Panc1 (cell line): Measurements from ENCODE around the gene COL1A1.

Experiments used
- CTCF ChIP-seq: fragments of 450-650 bp; IDR thresholded peaks from 2 replicates; pipeline ENCODE4 v1.5.1; 2017; ENCODE audit warnings: mild to moderate bottlenecking
- TF ChIP-seq, protein P1 (sequence below), 2 experiments: IDR thresholded peaks; 2 replicates each; pipeline ENCODE4 v1.6.1; 2011 to 2012; ENCODE audit warnings: low read depth in 2 of 2, control low read depth in 1 of 2, low read length in 1 of 2, mild to moderate bottlenecking in 1 of 2, moderate library complexity in 1 of 2; ENCODE audit not compliant: insufficient read depth in 1 of 2

DNA sequence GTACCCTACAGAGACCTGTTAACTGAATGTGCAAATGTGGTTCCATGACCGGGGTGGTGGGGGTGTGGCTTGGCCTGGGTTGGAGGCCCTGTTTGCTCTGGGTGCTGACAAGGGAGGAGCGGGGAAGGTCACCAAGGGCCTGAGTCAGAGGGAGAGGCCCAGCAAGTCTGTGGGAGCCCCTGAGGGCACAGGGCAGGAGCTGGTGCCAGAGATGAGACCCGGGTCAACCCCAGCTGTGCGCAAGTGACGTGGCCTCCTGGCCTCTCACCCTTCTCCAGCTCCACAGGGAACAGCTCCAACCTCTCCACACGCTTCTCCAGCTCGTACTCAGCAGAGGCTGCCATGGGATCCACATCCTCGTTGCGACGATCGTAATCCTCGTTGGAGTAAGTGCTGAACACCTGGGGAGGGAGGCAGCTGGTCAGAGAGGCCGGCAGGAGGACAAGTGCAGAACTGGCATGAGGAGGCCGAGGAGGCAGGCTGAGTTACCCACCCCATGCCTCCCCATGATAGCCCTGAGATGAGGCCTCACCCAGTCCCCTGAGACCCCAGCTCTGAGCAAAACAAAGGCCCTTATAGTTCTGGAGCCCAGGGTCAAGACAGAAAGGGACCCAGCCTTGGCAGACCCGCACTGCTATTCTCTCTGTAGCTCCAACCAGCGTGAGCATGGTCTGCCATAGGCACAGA is 56.4 kb downstream of the COL1A1 start:
- TF ChIP-seq, protein P1, sequence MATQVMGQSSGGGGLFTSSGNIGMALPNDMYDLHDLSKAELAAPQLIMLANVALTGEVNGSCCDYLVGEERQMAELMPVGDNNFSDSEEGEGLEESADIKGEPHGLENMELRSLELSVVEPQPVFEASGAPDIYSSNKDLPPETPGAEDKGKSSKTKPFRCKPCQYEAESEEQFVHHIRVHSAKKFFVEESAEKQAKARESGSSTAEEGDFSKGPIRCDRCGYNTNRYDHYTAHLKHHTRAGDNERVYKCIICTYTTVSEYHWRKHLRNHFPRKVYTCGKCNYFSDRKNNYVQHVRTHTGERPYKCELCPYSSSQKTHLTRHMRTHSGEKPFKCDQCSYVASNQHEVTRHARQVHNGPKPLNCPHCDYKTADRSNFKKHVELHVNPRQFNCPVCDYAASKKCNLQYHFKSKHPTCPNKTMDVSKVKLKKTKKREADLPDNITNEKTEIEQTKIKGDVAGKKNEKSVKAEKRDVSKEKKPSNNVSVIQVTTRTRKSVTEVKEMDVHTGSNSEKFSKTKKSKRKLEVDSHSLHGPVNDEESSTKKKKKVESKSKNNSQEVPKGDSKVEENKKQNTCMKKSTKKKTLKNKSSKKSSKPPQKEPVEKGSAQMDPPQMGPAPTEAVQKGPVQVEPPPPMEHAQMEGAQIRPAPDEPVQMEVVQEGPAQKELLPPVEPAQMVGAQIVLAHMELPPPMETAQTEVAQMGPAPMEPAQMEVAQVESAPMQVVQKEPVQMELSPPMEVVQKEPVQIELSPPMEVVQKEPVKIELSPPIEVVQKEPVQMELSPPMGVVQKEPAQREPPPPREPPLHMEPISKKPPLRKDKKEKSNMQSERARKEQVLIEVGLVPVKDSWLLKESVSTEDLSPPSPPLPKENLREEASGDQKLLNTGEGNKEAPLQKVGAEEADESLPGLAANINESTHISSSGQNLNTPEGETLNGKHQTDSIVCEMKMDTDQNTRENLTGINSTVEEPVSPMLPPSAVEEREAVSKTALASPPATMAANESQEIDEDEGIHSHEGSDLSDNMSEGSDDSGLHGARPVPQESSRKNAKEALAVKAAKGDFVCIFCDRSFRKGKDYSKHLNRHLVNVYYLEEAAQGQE (IDR thresholded peaks at IDR 0.05; ENCODE audit: insufficient read depth in 1 of 2, low read depth in 2 of 2, low read length in 1 of 2) = no peak
- TF ChIP-seq CTCF = no peak
